Panc1 (cell line): ENCODE measurements around the gene DOK7.

Experiments
- POLR2AphosphoS5 ChIP-seq: IDR thresholded peaks from 2 replicates; pipeline ENCODE4 v1.6.1; 2012; ENCODE audit warnings: mild to moderate bottlenecking, low read depth, low read length, moderate library complexity
- TF ChIP-seq, protein P1 (sequence below): fragments of 450-650 bp; IDR thresholded peaks from 2 replicates; pipeline ENCODE4 v1.5.1; 2017; ENCODE audit warnings: mild to moderate bottlenecking

GRCh38 chr4:3500634-3501101 lies 37.6 kb downstream of the DOK7 start:
- no peak for TF ChIP-seq POLR2AphosphoS5
- TF ChIP-seq, protein P1, sequence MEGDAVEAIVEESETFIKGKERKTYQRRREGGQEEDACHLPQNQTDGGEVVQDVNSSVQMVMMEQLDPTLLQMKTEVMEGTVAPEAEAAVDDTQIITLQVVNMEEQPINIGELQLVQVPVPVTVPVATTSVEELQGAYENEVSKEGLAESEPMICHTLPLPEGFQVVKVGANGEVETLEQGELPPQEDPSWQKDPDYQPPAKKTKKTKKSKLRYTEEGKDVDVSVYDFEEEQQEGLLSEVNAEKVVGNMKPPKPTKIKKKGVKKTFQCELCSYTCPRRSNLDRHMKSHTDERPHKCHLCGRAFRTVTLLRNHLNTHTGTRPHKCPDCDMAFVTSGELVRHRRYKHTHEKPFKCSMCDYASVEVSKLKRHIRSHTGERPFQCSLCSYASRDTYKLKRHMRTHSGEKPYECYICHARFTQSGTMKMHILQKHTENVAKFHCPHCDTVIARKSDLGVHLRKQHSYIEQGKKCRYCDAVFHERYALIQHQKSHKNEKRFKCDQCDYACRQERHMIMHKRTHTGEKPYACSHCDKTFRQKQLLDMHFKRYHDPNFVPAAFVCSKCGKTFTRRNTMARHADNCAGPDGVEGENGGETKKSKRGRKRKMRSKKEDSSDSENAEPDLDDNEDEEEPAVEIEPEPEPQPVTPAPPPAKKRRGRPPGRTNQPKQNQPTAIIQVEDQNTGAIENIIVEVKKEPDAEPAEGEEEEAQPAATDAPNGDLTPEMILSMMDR = no peak
